Lower leg skin (tissue), 4 donors: ENCODE measurements around the gene DGCR8. TPM values are rescaled to one million over a fixed set of nuclear protein-coding genes. Genes with fewer than 3 reads are reported as not detected.

Experiments
- DNase-seq, 2 donors: peaks; one replicate each; pipeline ENCODE4 v3.0.0-alpha.2; 2019; ENCODE audit warnings: low spot score in 2 of 2
- H3K4me3 ChIP-seq: fragments of 200-600 bp; sonication (generic); 2 replicates; pipeline ENCODE4 v1.5.1; 2017; ENCODE audit warnings: mild to moderate bottlenecking, low read depth; ENCODE audit not compliant: poor library complexity, severe bottlenecking
- CTCF ChIP-seq, 3 donors: fragments of 450-650 bp; IDR thresholded peaks; one replicate each; pipeline ENCODE4 v1.5.1; 2016; ENCODE audit warnings: antibody characterized with exemption in 3 of 3, mild to moderate bottlenecking in 3 of 3, moderate library complexity in 2 of 3
- POLR2A ChIP-seq, 2 donors: fragments of 450-650 bp; IDR thresholded peaks; one replicate each; pipeline ENCODE4 v1.6.1; 2016 to 2017; ENCODE audit warnings: antibody characterized with exemption in 2 of 2, mild to moderate bottlenecking in 1 of 2, moderate library complexity in 1 of 2
- WGBS, 2 donors: methylation state at CpG; one replicate each; pipeline ENCODE4 v1.1.5; 2018; 5-methylcytosine and 5-hydroxymethylcytosine counted together
- intact Hi-C: fragments of 100-400 bp; cut with DNase I; formaldehyde crosslinking; loops from one replicate; pipeline ENCODE4 v1.15.0; 2023; ENCODE audit warnings: low total_unique reads
- total RNA-seq, 4 donors: library from RNA; depleted of rRNA; stranded (reverse); fragments of >200 nt; gene quantifications; one replicate each; pipeline ENCODE4 v1.1.0, GENCODE V29; 2016

Gene DGCR8
- total RNA-seq, 4 donors from 2014 or later = 14.8 to 28.2 (median 21.8) TPM

DNA sequence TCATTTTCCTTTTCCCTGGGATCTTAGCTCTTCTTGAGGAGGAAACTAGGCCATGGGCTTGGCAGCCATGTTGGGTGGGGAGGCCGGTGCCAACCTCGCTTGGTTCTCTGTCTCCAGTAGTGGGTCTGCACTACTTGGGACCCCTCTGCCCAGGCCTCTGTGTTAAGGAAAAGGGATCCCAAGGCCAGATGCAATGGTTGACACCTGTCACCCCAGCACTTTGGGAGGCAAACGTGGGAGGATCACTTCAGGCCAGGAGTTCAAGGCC lies 49.6 kb downstream of the DGCR8 start:
- TF ChIP-seq POLR2A (IDR thresholded peaks at IDR 0.05) = no peak
- no peak for TF ChIP-seq CTCF (IDR thresholded peaks at IDR 0.05)

DNA sequence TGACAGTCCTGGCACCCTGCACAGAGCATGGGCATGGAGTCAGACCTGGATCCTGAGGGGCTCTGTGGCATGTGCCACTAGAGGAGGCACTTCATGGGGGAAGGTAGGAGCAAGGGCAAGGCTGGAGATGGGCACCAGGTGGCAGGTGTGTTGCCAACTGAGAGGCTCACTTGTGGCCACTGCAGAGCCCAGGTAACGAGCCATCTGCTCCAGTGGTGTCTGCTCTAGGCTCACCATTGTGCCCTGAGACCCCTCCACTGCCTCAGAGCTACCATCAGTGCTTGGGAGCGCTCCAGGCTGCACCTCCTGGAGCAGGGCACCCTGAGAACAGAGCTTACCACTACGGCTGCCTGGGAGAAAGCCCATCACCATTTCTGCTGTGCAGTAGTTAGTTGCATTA lies 50.3 kb downstream of the DGCR8 start:
- no peak for TF ChIP-seq CTCF (IDR thresholded peaks at IDR 0.05)
- no peak for TF ChIP-seq POLR2A (IDR thresholded peaks at IDR 0.05)
- no peak overlapping the region for H3K4me3 ChIP-seq
- intact Hi-C loops = no loop called here
- DNase-seq = no peak
- WGBS, 2 donors = 53 to 80% methylated on average over 1 to 3 of the region's 3 CpGs

More for the DNA sequence above, 49.6 kb downstream of the DGCR8 start:
- intact Hi-C loops = loop anchor here (5.0 kb wide), 1 partner anchor 157 kb away; no protein-coding TSS in a partner anchor
- WGBS, 2 donors = 73 to 83% methylated on average over 3 of the region's 3 CpGs
- DNase-seq = no peak
- no peak overlapping the region for H3K4me3 ChIP-seq

- peak; percentile 66 to 94 for DNase-seq
- 6 to 7% methylated on average over 31 to 50 of the region's 70 CpGs for WGBS, 2 donors
- no peak for TF ChIP-seq CTCF (IDR thresholded peaks at IDR 0.05)
- no peak for TF ChIP-seq POLR2A (IDR thresholded peaks at IDR 0.05)
- peak overlapping the region; percentile 92 for H3K4me3 ChIP-seq
- intact Hi-C loops = no loop called here
These were observed 50.9 kb downstream of the DGCR8 start for GRCh38 chr22:20130731-20131596.

DNA sequence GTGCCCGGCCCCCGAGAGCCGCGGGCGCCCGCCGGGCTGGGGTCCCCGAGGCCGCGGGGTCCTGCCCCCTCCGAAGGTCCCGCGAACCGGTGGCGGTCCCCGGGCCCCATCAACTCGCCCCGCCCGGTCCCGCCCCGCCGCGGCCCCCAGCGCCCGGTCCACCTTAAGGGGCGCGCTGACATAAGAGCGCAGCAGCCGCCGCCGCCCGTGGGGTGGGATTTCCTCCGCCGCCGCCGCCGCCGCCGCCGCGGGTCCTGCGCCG lies 51.5 kb downstream of the DGCR8 start, which contains the start of gene ZDHHC8:
Gene ZDHHC8, plus strand, starts transcription at position 208 of the 262 bp plus-strand sequence. CDS start 144 bp downstream, outside the sequence.
- no peak for DNase-seq
- 0 to 3% methylated on average over 12 to 15 of the region's 43 CpGs for WGBS, 2 donors
- intact Hi-C loops = no loop called here
- peak within 1 kb of the TSS; percentile 92 for H3K4me3 ChIP-seq
- TF ChIP-seq CTCF (IDR thresholded peaks at IDR 0.05) (no peak), POLR2A (IDR thresholded peaks at IDR 0.05) (no peak)

- TF ChIP-seq CTCF (IDR thresholded peaks at IDR 0.05) (no peak), POLR2A (IDR thresholded peaks at IDR 0.05) (no peak)
- WGBS, 2 donors = 0 to 2% methylated on average over 12 to 14 of the region's 72 CpGs
- no peak for DNase-seq
- H3K4me3 ChIP-seq = peak overlapping the region; percentile 89
- intact Hi-C loops = no loop called here
These were observed 52.0 kb downstream of the DGCR8 start for GRCh38 chr22:20131859-20132685.
